Measurements from ENCODE around the gene RSPRY1.

- TF ChIP-seq CTCF (IDR thresholded peaks at IDR 0.05; ENCODE audit: low read length) (no peak), EZH2 (optimal IDR thresholded peaks at IDR 0.05; ENCODE audit: low read depth, low read length) (no peak), EZH2phosphoT487 (IDR thresholded peaks at IDR 0.05; ENCODE audit: low read length) (no peak)
These were observed 69.7 kb downstream of the RSPRY1 start for GRCh38 chr16:57255686-57256415.

Data from MM.1S (cell line).